ENCODE results near the gene MED12. TPM values are rescaled to one million over a fixed set of nuclear protein-coding genes. Genes with fewer than 3 reads are reported as not detected.
A peak's percentile ranks its signal among the peaks of the same experiment; 100 is the strongest.

MED12 gene
- total and polyA plus RNA-seq, 8 donors, result 6.2 to 53.3 (median 27.9) TPM

GRCh38 chrX:71095555-71095980 lies 22.8 kb upstream of the MED12 start, which contains the start of gene FOXO4:
Gene FOXO4 (plus strand): TSS chrX:71095851. CDS start chrX:71096529, 678 bp downstream.
- H3K27ac ChIP-seq, result peak within 1 kb of the TSS; percentile 26 to 85 (median 79)

GRCh38 chrX:71095981-71096759 lies 22.2 kb upstream of the MED12 start:
- H3K27me3 ChIP-seq, result no peaks in the 10 kb centered on the region
- DNase-seq, result no peak
- peak overlapping the region; percentile 26 to 85 (median 79) for H3K27ac ChIP-seq
- no peaks in the 10 kb centered on the region for H3K9me3 ChIP-seq
- whole genome bisulfite sequencing, 5 donors, result 1 to 31% (median 9%) methylated on average over 25 to 46 of the region's 46 CpGs
- H3K36me3 ChIP-seq, result peaks cover 0 to 4% (median 0%) of the 10 kb centered on the region in 4 donors
- peak overlapping the region; percentile 49 to 59 (median 55) for H3K4me3 ChIP-seq
- H3K4me1 ChIP-seq, result peaks cover 0 to 27% (median 21%) of the 10 kb centered on the region in 4 donors
- no peak for TF ChIP-seq POLR2AphosphoS5 (IDR thresholded peaks at IDR 0.05)
- TF ChIP-seq CTCF (IDR thresholded peaks at IDR 0.05), result no peak
- no peak for TF ChIP-seq POLR2A (IDR thresholded peaks at IDR 0.05)
- no peak for TF ChIP-seq EP300 (IDR thresholded peaks at IDR 0.05)
- intact Hi-C loops (cut with DNase I; ENCODE audit: low total_unique reads), result no loop called here

More at GRCh38 chrX:71095555-71095980, 22.8 kb upstream of the MED12 start, which contains the start of gene FOXO4:
- H3K36me3 ChIP-seq, result no peaks in the 10 kb centered on the region
- H3K4me1 ChIP-seq, result peaks cover 0 to 27% (median 21%) of the 10 kb centered on the region in 4 donors
- H3K27me3 ChIP-seq, result no peaks in the 10 kb centered on the region
- peak; percentile 29 to 79 (median 37) for TF ChIP-seq POLR2AphosphoS5 (IDR thresholded peaks at IDR 0.05)
- no peak for TF ChIP-seq EP300 (IDR thresholded peaks at IDR 0.05)
- TF ChIP-seq POLR2A (IDR thresholded peaks at IDR 0.05), result no peak
- TF ChIP-seq CTCF (IDR thresholded peaks at IDR 0.05), result no peak
- intact Hi-C loops (cut with DNase I; ENCODE audit: low total_unique reads), result no loop called here
- H3K9me3 ChIP-seq, result no peaks in the 10 kb centered on the region
- H3K4me3 ChIP-seq, result peak within 1 kb of the TSS; percentile 49 to 59 (median 55)
- peak; percentile 91 to 97 for DNase-seq
- 0 to 22% (median 5%) methylated on average over 22 to 29 of the region's 29 CpGs for WGBS, 5 donors

GRCh38 chrX:71096760-71097032 lies 21.7 kb upstream of the MED12 start:
- Histone ChIP-seq H3K27me3 (no peaks in the 10 kb centered on the region), H3K4me1 (peaks cover 0 to 27% (median 21%) of the 10 kb centered on the region in 4 donors), H3K36me3 (peaks cover 0 to 7% (median 0%) of the 10 kb centered on the region in 4 donors), H3K9me3 (no peaks in the 10 kb centered on the region), H3K4me3 (peak overlapping the region; percentile 49 to 59 (median 55)), H3K27ac (peak overlapping the region in 3 of 5 donors; percentile 67 to 85 (median 80))
- intact Hi-C loops (cut with DNase I; ENCODE audit: low total_unique reads), result no loop called here
- TF ChIP-seq EP300 (IDR thresholded peaks at IDR 0.05) (no peak), POLR2A (IDR thresholded peaks at IDR 0.05) (no peak), CTCF (IDR thresholded peaks at IDR 0.05) (no peak), POLR2AphosphoS5 (IDR thresholded peaks at IDR 0.05) (no peak)
- WGBS, 5 donors, result 2 to 33% (median 4%) methylated on average over 5 to 9 of the region's 9 CpGs
- peak in 1 of 2 donors; percentile 14 for DNase-seq

- peak; percentile 60 to 78 for DNase-seq
- 7 to 25% (median 13%) methylated on average over 2 of the region's 2 CpGs for WGBS, 5 donors
- intact Hi-C loops (cut with DNase I; ENCODE audit: low total_unique reads), result no loop called here
- Histone ChIP-seq H3K4me3 (no peak overlapping the region), H3K27ac (no peak overlapping the region), H3K9me3 (no peaks in the 10 kb centered on the region), H3K27me3 (no peaks in the 10 kb centered on the region), H3K4me1 (peaks cover 0 to 32% (median 21%) of the 10 kb centered on the region in 4 donors), H3K36me3 (peaks cover 0 to 7% (median 0%) of the 10 kb centered on the region in 4 donors)
- peak in 3 of 7 experiments; percentile 29 to 58 (median 36) for TF ChIP-seq CTCF (IDR thresholded peaks at IDR 0.05)
- no peak for TF ChIP-seq EP300 (IDR thresholded peaks at IDR 0.05)
- TF ChIP-seq POLR2A (IDR thresholded peaks at IDR 0.05), result no peak
- TF ChIP-seq POLR2AphosphoS5 (IDR thresholded peaks at IDR 0.05), result no peak
Measured at GRCh38 chrX:71098302-71098701, 20.1 kb upstream of the MED12 start.

Measured in stomach (tissue), 9 donors.